ENCODE measurements around the gene ALPP. TPM values are rescaled to one million over a fixed set of nuclear protein-coding genes. Genes with fewer than 3 reads are reported as not detected.

Gene ALPP
- total and polyA plus RNA-seq, 2 of the 13 experiments (the other 11 are each of a cell fraction or from before 2014, with no cell fraction given), result not detected

DNA sequence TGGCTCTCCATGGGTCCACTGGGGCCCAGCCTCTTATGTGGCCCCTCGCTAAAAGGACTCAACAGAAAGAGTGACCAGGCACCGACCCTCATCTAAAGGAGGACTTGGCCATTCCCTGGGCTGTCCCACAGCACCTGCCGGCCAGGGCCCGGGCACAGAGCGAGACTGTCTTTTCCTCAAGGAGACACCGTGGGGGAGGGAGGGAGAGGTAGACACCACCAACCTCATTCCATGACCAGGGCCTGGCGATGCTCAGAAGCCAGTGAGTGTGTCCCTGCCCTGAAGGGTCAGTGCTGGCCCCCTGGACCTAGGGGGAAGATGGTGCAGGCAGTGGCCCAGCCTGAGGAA lies 39.8 kb upstream of the ALPP start:
- Histone ChIP-seq H3K4me1 (ENCODE audit: insufficient read depth, low read length) (no peaks in the 10 kb centered on the region), H3K4me2 (ENCODE audit: low read depth, low read length) (no peak overlapping the region), H3K27ac (ENCODE audit: extremely low read length, insufficient read depth, low read length) (no peak overlapping the region), H2AFZ (ENCODE audit: low read length) (no peak overlapping the region), H3K9me3 (ENCODE audit: low read length) (no peaks in the 10 kb centered on the region), H3K27me3 (ENCODE audit: control insufficient read depth in 1 of 2, insufficient read depth in 2 of 2, low read length in 2 of 2) (peaks cover 0 to 6% of the 10 kb centered on the region in 2 experiments; a peak in 1 of 5 replicates), H4K20me1 (ENCODE audit: insufficient read depth, low read length) (peaks cover 2% of the 10 kb centered on the region; the same call in 1 of the 2 replicates), H3K36me3 (replicated peaks in 1 of 2; ENCODE audit: control insufficient read depth in 1 of 2, insufficient read depth in 2 of 2, low read length in 2 of 2) (0 out of 5 replicates have a peak, but pooled peaks cover 0 to 6% of the 10 kb centered on the region in 2 experiments), H3K4me3 (replicated peaks in 1 of 3; ENCODE audit: insufficient read depth in 1 of 3, low read depth in 2 of 3, low read length in 3 of 3) (no peak overlapping the region), H3K9ac (ENCODE audit: insufficient read depth, low read depth, low read length) (no peak overlapping the region), H3K79me2 (ENCODE audit: insufficient read depth, low read length) (no peaks in the 10 kb centered on the region)
- intact Hi-C loops (cut with micrococcal nuclease; ENCODE audit: unreplicated experiment), result no loop called here
- 76% methylated on average over 5 of the region's 7 CpGs for WGBS (ENCODE audit: low lambda C conversion rate)
- ChIA-PET POLR2A (no interaction called here), CTCF (ENCODE audit: low intra/inter-chr PET ratio, low total read pairs) (no interaction called here)
- no peak for ATAC-seq
- in situ Hi-C loops (cut with HindIII; ENCODE audit: extremely low pct_ligation_motif_present, low pct_unique_long_range_greater_than_20kb), result no loop called here
- no peak for DNase-seq (ENCODE audit: low spot score)
- TF ChIP-seq PITX1 (CRISPR knock-in tag; IDR thresholded peaks at IDR 0.05), result no peak
- no TSS peak for BruUV-seq (replicated peaks)
- no peak for FAIRE-seq

DNA sequence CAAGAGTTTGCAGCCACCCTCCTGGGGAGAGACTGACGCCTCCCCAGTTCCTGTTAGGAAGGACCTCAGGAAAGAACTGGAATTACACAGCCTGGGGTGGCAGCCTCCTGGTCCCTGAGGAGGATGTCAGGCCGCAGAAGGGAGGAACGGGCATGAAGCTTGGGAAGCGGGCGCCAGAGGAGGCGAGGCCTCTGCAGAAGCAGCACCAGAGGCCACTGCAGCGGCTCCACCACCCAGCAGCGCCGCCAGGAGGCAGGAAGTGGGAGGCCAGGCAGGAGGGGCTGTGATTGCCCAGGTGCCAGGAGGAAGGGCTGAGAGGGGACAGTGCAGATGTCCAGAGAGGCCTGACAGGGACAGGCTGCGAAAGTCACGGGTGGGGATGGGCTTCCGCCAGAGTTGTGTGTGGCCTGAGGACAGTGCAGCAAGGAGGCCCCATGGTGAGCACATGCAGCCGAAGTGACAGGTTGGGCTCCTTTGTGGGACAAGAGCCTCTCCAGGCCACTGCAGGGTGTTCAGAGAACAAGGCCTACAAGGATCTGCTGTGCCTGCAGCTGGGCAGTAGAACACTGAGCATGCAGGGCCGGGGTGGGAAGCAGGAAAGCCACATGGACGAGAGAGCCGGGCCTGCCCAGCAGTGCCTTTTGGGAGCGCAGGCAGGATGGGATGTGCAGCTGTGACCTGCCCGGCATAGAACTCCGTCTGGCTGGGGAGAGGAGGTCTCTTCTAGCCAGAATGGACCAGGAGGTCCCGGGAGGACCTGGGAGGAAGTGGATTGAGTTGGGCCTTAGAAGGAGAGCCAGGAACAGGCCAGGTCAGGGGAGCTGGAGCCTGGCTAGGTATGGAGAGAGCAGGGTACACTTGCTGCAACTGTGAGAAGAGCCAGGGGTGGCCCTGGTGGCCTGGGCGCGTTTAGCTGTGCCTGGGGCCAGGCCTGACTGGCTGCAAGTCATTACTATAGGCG lies 39.1 kb upstream of the ALPP start:
- Histone ChIP-seq H3K4me2 (ENCODE audit: low read depth, low read length) (no peak overlapping the region), H3K36me3 (replicated peaks in 1 of 2; ENCODE audit: control insufficient read depth in 1 of 2, insufficient read depth in 2 of 2, low read length in 2 of 2) (0 out of 5 replicates have a peak, but pooled peaks cover 0 to 6% of the 10 kb centered on the region in 2 experiments), H3K4me1 (ENCODE audit: insufficient read depth, low read length) (no peaks in the 10 kb centered on the region), H2AFZ (ENCODE audit: low read length) (no peak overlapping the region), H4K20me1 (ENCODE audit: insufficient read depth, low read length) (peaks cover 2% of the 10 kb centered on the region; the same call in 1 of the 2 replicates), H3K9me3 (ENCODE audit: low read length) (no peaks in the 10 kb centered on the region), H3K9ac (ENCODE audit: insufficient read depth, low read depth, low read length) (no peak overlapping the region), H3K4me3 (replicated peaks in 1 of 3; ENCODE audit: insufficient read depth in 1 of 3, low read depth in 2 of 3, low read length in 3 of 3) (no peak overlapping the region), H3K27me3 (ENCODE audit: control insufficient read depth in 1 of 2, insufficient read depth in 2 of 2, low read length in 2 of 2) (peaks cover 0 to 6% of the 10 kb centered on the region in 2 experiments; a peak in 1 of 5 replicates), H3K79me2 (ENCODE audit: insufficient read depth, low read length) (no peaks in the 10 kb centered on the region), H3K27ac (ENCODE audit: extremely low read length, insufficient read depth, low read length) (no peak overlapping the region)
- BruUV-seq (replicated peaks), result no TSS peak
- in situ Hi-C loops (cut with HindIII; ENCODE audit: extremely low pct_ligation_motif_present, low pct_unique_long_range_greater_than_20kb), result no loop called here
- intact Hi-C loops (cut with micrococcal nuclease; ENCODE audit: unreplicated experiment), result no loop called here
- FAIRE-seq (no peak), DNase-seq (ENCODE audit: low spot score) (no peak), ATAC-seq (peak; percentile 60)
- ChIA-PET CTCF (ENCODE audit: low intra/inter-chr PET ratio, low total read pairs) (no interaction called here), POLR2A (no interaction called here)
- 62% methylated on average over 22 of the region's 23 CpGs for WGBS (ENCODE audit: low lambda C conversion rate)
- TF ChIP-seq PHF21A (CRISPR knock-in tag; IDR thresholded peaks at IDR 0.05) (no peak), ZNF44 (CRISPR knock-in tag; IDR thresholded peaks at IDR 0.05) (no peak), RCOR2 (CRISPR knock-in tag; IDR thresholded peaks at IDR 0.05) (no peak), ZNF75D (CRISPR knock-in tag; IDR thresholded peaks at IDR 0.05; ENCODE audit: borderline replicate concordance) (no peak), ZMYM3 (CRISPR knock-in tag; IDR thresholded peaks at IDR 0.05) (no peak), ZNF747 (CRISPR knock-in tag; IDR thresholded peaks at IDR 0.05; ENCODE audit: borderline replicate concordance) (no peak)
- TF ChIP-seq, protein P1, sequence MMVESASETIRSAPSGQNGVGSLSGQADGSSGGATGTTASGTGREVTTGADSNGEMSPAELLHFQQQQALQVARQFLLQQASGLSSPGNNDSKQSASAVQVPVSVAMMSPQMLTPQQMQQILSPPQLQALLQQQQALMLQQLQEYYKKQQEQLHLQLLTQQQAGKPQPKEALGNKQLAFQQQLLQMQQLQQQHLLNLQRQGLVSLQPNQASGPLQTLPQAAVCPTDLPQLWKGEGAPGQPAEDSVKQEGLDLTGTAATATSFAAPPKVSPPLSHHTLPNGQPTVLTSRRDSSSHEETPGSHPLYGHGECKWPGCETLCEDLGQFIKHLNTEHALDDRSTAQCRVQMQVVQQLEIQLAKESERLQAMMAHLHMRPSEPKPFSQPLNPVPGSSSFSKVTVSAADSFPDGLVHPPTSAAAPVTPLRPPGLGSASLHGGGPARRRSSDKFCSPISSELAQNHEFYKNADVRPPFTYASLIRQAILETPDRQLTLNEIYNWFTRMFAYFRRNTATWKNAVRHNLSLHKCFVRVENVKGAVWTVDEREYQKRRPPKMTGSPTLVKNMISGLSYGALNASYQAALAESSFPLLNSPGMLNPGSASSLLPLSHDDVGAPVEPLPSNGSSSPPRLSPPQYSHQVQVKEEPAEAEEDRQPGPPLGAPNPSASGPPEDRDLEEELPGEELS (CRISPR knock-in tag; IDR thresholded peaks at IDR 0.05), result no peak
- TF ChIP-seq, protein P2, sequence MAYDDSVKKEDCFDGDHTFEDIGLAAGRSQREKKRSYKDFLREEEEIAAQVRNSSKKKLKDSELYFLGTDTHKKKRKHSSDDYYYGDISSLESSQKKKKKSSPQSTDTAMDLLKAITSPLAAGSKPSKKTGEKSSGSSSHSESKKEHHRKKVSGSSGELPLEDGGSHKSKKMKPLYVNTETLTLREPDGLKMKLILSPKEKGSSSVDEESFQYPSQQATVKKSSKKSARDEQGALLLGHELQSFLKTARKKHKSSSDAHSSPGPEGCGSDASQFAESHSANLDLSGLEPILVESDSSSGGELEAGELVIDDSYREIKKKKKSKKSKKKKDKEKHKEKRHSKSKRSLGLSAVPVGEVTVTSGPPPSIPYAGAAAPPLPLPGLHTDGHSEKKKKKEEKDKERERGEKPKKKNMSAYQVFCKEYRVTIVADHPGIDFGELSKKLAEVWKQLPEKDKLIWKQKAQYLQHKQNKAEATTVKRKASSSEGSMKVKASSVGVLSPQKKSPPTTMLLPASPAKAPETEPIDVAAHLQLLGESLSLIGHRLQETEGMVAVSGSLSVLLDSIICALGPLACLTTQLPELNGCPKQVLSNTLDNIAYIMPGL (CRISPR knock-in tag; IDR thresholded peaks at IDR 0.05; ENCODE audit: borderline replicate concordance in 1 of 2, low read depth in 1 of 2), result no peak
- TF ChIP-seq, protein P3, sequence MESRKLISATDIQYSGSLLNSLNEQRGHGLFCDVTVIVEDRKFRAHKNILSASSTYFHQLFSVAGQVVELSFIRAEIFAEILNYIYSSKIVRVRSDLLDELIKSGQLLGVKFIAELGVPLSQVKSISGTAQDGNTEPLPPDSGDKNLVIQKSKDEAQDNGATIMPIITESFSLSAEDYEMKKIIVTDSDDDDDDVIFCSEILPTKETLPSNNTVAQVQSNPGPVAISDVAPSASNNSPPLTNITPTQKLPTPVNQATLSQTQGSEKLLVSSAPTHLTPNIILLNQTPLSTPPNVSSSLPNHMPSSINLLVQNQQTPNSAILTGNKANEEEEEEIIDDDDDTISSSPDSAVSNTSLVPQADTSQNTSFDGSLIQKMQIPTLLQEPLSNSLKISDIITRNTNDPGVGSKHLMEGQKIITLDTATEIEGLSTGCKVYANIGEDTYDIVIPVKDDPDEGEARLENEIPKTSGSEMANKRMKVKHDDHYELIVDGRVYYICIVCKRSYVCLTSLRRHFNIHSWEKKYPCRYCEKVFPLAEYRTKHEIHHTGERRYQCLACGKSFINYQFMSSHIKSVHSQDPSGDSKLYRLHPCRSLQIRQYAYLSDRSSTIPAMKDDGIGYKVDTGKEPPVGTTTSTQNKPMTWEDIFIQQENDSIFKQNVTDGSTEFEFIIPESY (CRISPR knock-in tag; IDR thresholded peaks at IDR 0.05), result peak; percentile 51; the same call in 1 of the 2 replicates
